Naive B cell (primary cell): ENCODE results near the gene IER5. TPM values are rescaled to one million over a fixed set of nuclear protein-coding genes. Genes with fewer than 3 reads are reported as not detected.
"Not testable (repeated sequence)": the region's sequence is repeated elsewhere in the genome, so short reads cannot be mapped to it uniquely, and the experiment has no call there.

Source experiments
- ATAC-seq, 2 donors: fragments of 150-1000 bp; cut with Tn5 transposase; 2 replicates each; pipeline ENCODE4 v1.10.0; 2021; ENCODE audit warnings: low read depth in 2 of 2, mild to moderate bottlenecking in 2 of 2, moderate library complexity in 2 of 2
- DNase-seq: peaks from one replicate; pipeline ENCODE4 v3.0.0; 2022
- H3K27ac Mint-ChIP-seq, 6 donors: one replicate each; pipeline ENCODE4 v1.8.0; 2020 to 2022; ENCODE audit warnings: mild to moderate bottlenecking in 6 of 6, mixed read lengths in 6 of 6, moderate library complexity in 5 of 6, inconsistent platforms in 2 of 6
- H3K27me3 Mint-ChIP-seq, 3 donors: one replicate each; pipeline ENCODE4 v1.8.0; 2021 to 2022; ENCODE audit warnings: mixed read lengths in 3 of 3, mild to moderate bottlenecking in 1 of 3
- H3K36me3 Mint-ChIP-seq, 2 donors: one replicate each; pipeline ENCODE4 v1.8.0; 2020 to 2022; ENCODE audit warnings: mixed read lengths in 2 of 2, inconsistent platforms in 1 of 2, mild to moderate bottlenecking in 1 of 2
- H3K4me1 Mint-ChIP-seq, 3 donors: one replicate each; pipeline ENCODE4 v1.8.0; 2020 to 2022; ENCODE audit warnings: mixed read lengths in 3 of 3, inconsistent platforms in 1 of 3, mild to moderate bottlenecking in 1 of 3, moderate library complexity in 1 of 3
- H3K4me3 Mint-ChIP-seq, 8 donors: one replicate each; pipeline ENCODE4 v1.8.0; 2020 to 2022; ENCODE audit warnings: mild to moderate bottlenecking in 8 of 8, mixed read lengths in 8 of 8, moderate library complexity in 8 of 8, inconsistent platforms in 2 of 8
- H3K9me3 Mint-ChIP-seq, 7 donors: one replicate each; pipeline ENCODE4 v1.8.0; 2020 to 2022; ENCODE audit warnings: mixed read lengths in 7 of 7, mild to moderate bottlenecking in 5 of 7, inconsistent platforms in 2 of 7, moderate library complexity in 1 of 7
- polyA plus RNA-seq, 6 donors: library from polyadenylated mRNA; unstranded; fragments of 300-500 nt; fragmentation: Illumina TruSeq; gene quantifications; one replicate each; pipeline ENCODE4 v1.2.3, GENCODE V29; 2021; ENCODE audit warnings: low read depth in 6 of 6

IER5 gene
- polyA plus RNA-seq, 6 donors from 2014 or later = 17.3 to 82.6 (median 34.1) TPM

DNA sequence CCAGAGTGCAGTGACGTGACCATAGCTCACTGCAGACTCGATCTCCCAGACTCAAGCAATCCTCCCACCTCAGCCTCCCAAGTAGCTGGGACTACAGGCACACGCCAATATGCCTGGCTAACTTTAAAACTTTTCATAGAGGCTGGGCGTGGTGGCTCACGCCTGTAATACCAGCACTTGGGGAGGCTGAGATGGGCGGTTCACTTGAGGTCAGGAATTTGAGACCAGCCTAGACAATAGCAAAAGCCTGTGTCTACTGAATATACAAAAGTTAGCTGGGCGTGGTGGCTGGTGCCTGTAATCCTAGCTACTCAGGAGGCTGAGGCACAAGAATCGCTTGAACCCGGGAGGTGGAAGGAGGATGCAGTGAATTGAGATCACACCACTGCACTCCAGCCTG lies 27.5 kb downstream of the IER5 start:
- peaks cover 36 to 45% (median 44%) of the 10 kb centered on the region in 3 donors for H3K4me1 Mint-ChIP-seq
- DNase-seq, H3K27ac Mint-ChIP-seq, H3K27me3 Mint-ChIP-seq, ATAC-seq, H3K4me3 Mint-ChIP-seq, H3K36me3 Mint-ChIP-seq, H3K9me3 Mint-ChIP-seq: not testable (repeated sequence)

- no peaks in the 10 kb centered on the region for H3K9me3 Mint-ChIP-seq
- H3K27me3 Mint-ChIP-seq = no peaks in the 10 kb centered on the region
- peaks cover 34 to 40% (median 39%) of the 10 kb centered on the region in 3 donors for H3K4me1 Mint-ChIP-seq
- no peak overlapping the region for H3K4me3 Mint-ChIP-seq
- ATAC-seq = no peak
- H3K27ac Mint-ChIP-seq = peak overlapping the region in 1 of 6 donors; percentile 21
- H3K36me3 Mint-ChIP-seq = no peaks in the 10 kb centered on the region
- no peak for DNase-seq
These were observed 28.4 kb downstream of the IER5 start for GRCh38 chr1:181116819-181117390.

DNA sequence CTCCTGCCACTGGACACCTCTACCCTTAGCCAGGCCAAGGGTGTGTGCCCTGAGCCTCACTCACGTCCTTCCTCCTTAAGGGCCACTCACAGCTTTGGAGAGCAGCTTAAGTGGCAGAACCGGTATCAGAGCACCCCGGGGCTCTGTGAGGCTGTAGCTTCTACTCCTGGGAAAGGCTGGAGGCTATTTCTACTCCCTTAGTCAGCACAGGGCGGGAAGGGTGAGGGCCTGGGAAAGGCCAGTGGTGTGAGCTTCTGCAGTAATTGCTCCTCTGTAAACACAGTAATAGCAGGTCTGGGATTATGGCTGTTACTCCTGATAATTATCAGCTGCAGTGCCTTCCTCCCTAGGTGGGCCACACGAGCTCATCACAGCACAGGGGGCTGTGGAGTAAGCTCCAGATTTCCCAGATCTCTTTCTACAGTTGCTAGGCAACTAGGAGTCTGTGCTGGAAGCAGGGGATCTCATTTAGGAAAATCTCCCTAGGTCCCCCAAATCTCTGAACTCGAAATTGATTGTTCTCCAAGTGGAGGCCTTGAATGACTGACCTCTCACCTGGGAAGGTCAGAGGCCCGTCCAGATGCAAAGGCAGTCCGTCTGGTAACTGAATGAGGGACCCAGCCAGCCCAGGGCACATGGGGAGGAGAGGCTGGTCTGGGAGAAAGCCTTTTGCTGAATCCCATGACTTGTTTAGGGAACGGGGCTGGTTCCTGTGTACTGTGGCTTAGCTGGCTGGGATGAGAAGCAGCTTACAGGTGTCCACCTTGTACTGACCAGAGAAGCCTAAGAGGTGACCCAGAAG lies 29.3 kb downstream of the IER5 start:
- Mint-ChIP-seq H3K27ac (no peak overlapping the region), H3K4me1 (peaks cover 29 to 38% (median 33%) of the 10 kb centered on the region in 3 donors), H3K9me3 (no peaks in the 10 kb centered on the region), H3K27me3 (no peaks in the 10 kb centered on the region), H3K4me3 (no peak overlapping the region), H3K36me3 (no peaks in the 10 kb centered on the region)
- DNase-seq = no peak
- ATAC-seq = no peak

GRCh38 chr1:181119093-181119989 lies 30.8 kb downstream of the IER5 start:
- H3K27ac Mint-ChIP-seq = peak overlapping the region in 3 of 6 donors; percentile 5 to 55 (median 32)
- DNase-seq (no peak), ATAC-seq (no peak)
- H3K27me3 Mint-ChIP-seq = no peaks in the 10 kb centered on the region
- no peak overlapping the region for H3K4me3 Mint-ChIP-seq
- H3K9me3 Mint-ChIP-seq = no peaks in the 10 kb centered on the region
- no peaks in the 10 kb centered on the region for H3K36me3 Mint-ChIP-seq
- H3K4me1 Mint-ChIP-seq = peaks cover 30 to 39% (median 31%) of the 10 kb centered on the region in 3 donors

DNA sequence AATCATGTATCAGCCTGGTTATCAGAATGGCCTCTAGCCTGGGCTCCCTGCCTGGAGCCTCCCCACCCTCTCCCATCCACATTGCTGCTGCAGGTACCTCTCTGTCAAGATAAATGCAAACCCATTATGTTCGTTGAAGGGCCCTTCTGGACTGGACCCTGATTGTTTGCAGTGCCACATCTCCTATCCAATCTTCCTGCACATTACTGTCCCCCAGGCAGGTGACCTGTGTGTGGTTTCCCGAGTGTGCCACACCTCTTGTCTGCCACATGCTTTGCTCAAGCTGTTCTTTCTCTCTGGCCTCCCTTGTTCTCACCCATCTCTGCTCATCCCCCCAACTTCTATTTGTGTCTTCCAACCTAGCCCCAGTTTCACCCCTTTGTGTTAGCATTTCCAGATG lies 32.4 kb downstream of the IER5 start:
- peak overlapping the region in 1 of 8 donors; percentile 73 for H3K4me3 Mint-ChIP-seq
- H3K9me3 Mint-ChIP-seq = no peaks in the 10 kb centered on the region

DNA sequence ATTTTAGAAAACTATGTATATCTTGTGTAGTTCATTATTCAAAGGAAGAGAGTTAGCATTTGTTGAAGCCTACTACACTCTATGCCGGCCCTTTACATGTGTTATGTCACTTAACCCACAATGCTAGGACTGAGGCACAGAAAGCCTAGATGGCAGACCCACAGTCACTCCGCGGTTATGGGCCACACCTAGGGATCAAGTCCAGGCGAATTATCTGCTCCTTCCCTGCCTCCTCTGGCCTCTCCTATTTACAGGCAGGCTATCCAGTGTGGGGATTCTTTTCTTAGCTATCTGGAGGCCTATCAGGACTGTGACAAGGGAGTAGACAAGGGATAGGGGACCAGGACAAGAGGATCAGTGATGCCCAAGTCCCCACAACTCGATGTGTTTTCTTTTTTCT lies 33.0 kb downstream of the IER5 start:
- Mint-ChIP-seq H3K4me1 (peaks cover 42 to 45% (median 43%) of the 10 kb centered on the region in 3 donors), H3K36me3 (no peaks in the 10 kb centered on the region), H3K27me3 (no peaks in the 10 kb centered on the region), H3K4me3 (no peak overlapping the region), H3K9me3 (no peaks in the 10 kb centered on the region), H3K27ac (peak overlapping the region in 1 of 6 donors; percentile 38)
- ATAC-seq (no peak), DNase-seq (no peak)

More for the DNA sequence above, 32.4 kb downstream of the IER5 start:
- ATAC-seq (no peak), DNase-seq (no peak)
- Mint-ChIP-seq H3K4me1 (peaks cover 37 to 42% (median 41%) of the 10 kb centered on the region in 3 donors), H3K27ac (peak overlapping the region in 2 of 6 donors; percentile 4 to 72), H3K36me3 (no peaks in the 10 kb centered on the region), H3K27me3 (no peaks in the 10 kb centered on the region)

DNA sequence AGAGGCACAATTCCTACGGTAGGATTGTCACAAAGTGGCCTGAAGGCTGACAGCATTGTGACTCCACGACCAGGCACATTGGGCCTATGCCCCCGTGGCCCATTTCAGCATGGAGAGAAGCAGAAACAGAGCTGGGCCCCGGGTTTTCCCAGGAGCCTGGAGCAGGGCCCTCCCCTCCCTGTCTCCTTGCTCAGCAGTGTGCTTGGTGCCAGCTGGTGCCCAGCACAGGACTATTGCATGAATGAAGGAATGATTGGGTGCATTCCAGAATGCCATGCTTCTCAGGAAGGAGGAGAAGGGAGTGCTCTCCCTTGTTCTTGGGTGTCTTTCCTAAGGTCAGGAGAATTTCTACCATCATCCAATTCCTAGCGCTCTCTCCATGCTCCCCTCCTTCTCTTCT lies 33.7 kb downstream of the IER5 start:
- H3K27ac Mint-ChIP-seq = peak overlapping the region in 1 of 6 donors; percentile 66
- ATAC-seq (no peak), DNase-seq (no peak)
- peaks cover 46 to 53% (median 50%) of the 10 kb centered on the region in 3 donors for H3K4me1 Mint-ChIP-seq
- no peaks in the 10 kb centered on the region for H3K27me3 Mint-ChIP-seq
- no peak overlapping the region for H3K4me3 Mint-ChIP-seq
- no peaks in the 10 kb centered on the region for H3K36me3 Mint-ChIP-seq
- H3K9me3 Mint-ChIP-seq = no peaks in the 10 kb centered on the region

DNA sequence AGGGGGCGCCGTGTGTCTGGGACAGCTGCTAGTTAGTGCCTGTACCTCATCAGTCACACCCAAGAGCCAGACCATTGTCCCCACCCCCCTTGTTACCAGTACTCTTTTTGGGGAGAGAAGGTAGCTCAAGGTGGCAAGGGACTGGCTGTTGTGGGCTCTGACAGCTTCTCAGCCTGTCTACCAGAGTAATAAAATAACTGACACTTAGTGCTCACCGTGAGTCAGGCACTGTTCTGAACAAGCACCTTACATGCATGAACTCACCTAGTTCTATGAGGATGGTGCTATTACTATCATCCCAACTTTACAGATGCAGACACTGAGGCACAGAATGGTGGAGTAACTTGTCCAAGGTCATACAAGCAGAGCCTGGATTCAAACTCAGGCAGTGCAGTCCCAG lies 34.7 kb downstream of the IER5 start:
- ATAC-seq (no peak), DNase-seq (no peak)
- Mint-ChIP-seq H3K27me3 (no peaks in the 10 kb centered on the region), H3K4me1 (peaks cover 47 to 61% (median 58%) of the 10 kb centered on the region in 3 donors), H3K4me3 (no peak overlapping the region), H3K36me3 (no peaks in the 10 kb centered on the region), H3K27ac (peak overlapping the region in 2 of 6 donors; percentile 22 to 38), H3K9me3 (no peaks in the 10 kb centered on the region)

DNA sequence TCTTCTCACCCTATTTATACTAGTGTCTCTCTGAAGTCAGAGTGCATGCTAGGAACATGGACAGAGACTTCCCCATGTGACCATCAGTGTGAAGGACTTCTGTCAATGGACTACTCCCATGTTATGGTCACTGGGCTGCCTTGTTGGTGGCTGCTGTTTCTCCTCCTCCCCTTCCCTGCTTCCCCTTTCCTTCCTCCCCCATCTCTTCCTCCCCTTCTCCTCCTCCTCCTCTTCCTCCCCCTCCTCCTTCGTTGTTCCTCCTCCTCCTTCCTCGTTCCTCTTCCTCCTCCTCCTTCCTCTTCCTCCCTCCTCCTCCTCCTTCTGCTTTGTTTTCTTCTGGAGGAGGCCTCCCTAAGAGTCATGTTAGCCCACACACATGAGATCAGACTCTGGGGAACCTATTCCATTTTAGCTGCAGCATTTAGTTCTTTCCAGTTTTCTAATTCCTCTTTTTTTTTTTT lies 35.8 kb downstream of the IER5 start:
- peak overlapping the region in 1 of 8 donors; percentile 41 for H3K4me3 Mint-ChIP-seq
- ATAC-seq = no peak
- no peaks in the 10 kb centered on the region for H3K27me3 Mint-ChIP-seq
- H3K27ac Mint-ChIP-seq = peak overlapping the region in 4 of 6 donors; percentile 27 to 90 (median 65)
- H3K9me3 Mint-ChIP-seq = no peaks in the 10 kb centered on the region
- DNase-seq = no peak
- H3K4me1 Mint-ChIP-seq = peaks cover 52 to 70% (median 68%) of the 10 kb centered on the region in 3 donors
- no peaks in the 10 kb centered on the region for H3K36me3 Mint-ChIP-seq

GRCh38 chr1:181126289-181126688 lies 37.8 kb downstream of the IER5 start:
- peak overlapping the region in 3 of 6 donors; percentile 70 to 76 (median 73) for H3K27ac Mint-ChIP-seq
- H3K4me3 Mint-ChIP-seq = peak overlapping the region in 2 of 8 donors; percentile 53 to 56
- no peaks in the 10 kb centered on the region for H3K27me3 Mint-ChIP-seq
- H3K4me1 Mint-ChIP-seq = peaks cover 58 to 79% (median 75%) of the 10 kb centered on the region in 3 donors
- no peaks in the 10 kb centered on the region for H3K36me3 Mint-ChIP-seq
- ATAC-seq = no peak
- H3K9me3 Mint-ChIP-seq = no peaks in the 10 kb centered on the region
- no peak for DNase-seq

- ATAC-seq (no peak), DNase-seq (no peak)
- Mint-ChIP-seq H3K9me3 (no peaks in the 10 kb centered on the region), H3K36me3 (no peaks in the 10 kb centered on the region), H3K4me1 (peaks cover 64 to 86% (median 82%) of the 10 kb centered on the region in 3 donors), H3K27ac (peak overlapping the region in 3 of 6 donors; percentile 70 to 89 (median 73)), H3K27me3 (no peaks in the 10 kb centered on the region), H3K4me3 (peak overlapping the region in 2 of 8 donors; percentile 53 to 55)
These were observed 38.5 kb downstream of the IER5 start for GRCh38 chr1:181126871-181127587.

DNA sequence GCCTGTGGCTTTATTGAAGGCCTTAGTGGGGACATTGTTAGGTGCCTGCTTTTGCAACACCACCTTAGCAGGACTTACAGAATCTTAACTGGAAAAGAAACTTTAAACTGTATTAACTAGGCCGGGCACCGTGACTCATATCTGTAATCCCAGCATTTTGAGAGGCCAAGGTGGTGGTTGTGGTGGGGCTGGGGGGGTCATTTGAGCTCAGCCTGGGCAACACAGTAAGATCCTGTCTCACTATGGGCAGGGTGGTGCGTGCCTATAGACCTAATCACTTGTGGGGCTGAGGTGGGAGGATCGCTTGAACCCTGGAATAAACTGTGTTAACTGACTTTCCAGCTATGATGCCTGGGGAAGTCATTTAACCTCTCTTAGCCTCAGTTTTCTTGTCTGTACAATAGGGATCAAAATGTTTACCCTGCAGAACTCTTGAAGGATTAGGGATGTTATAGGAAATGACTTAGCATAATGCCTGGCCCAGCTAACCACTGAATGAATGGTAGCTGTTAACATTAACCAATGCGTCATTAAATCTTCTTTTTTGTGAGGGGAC lies 39.5 kb downstream of the IER5 start:
- ATAC-seq = no peak
- peaks cover 65 to 89% (median 87%) of the 10 kb centered on the region in 3 donors for H3K4me1 Mint-ChIP-seq
- no peaks in the 10 kb centered on the region for H3K36me3 Mint-ChIP-seq
- H3K9me3 Mint-ChIP-seq = no peaks in the 10 kb centered on the region
- no peak for DNase-seq
- peak overlapping the region; percentile 25 to 99 (median 86) for H3K4me3 Mint-ChIP-seq
- no peaks in the 10 kb centered on the region for H3K27me3 Mint-ChIP-seq
- peak overlapping the region in 4 of 6 donors; percentile 15 to 96 (median 90) for H3K27ac Mint-ChIP-seq
